GM21576 (cell line): Measurements from ENCODE around the gene SLC39A12.

Source experiments
- ATAC-seq: cut with Tn5 transposase; IDR thresholded peaks from one replicate; pipeline ENCODE4 v1.9.1; 2021; ENCODE audit warnings: mild to moderate bottlenecking, moderate library complexity; ENCODE audit not compliant: unreplicated experiment

The SLC39A12 gene

GRCh38 chr10:18043148-18044006 lies 91.7 kb downstream of the SLC39A12 start:
- ATAC-seq, result no peak

- no peak for ATAC-seq
These were observed 93.4 kb downstream of the SLC39A12 start for GRCh38 chr10:18044976-18045720.

- ATAC-seq, result no peak
These were observed 104.9 kb downstream of the SLC39A12 start for GRCh38 chr10:18056583-18056982.

- ATAC-seq, result no peak
These were observed 108.3 kb downstream of the SLC39A12 start for GRCh38 chr10:18059826-18060559.

- no peak for ATAC-seq
These were observed 115.2 kb downstream of the SLC39A12 start for GRCh38 chr10:18066947-18067346.

- no peak for ATAC-seq
These were observed 116.7 kb downstream of the SLC39A12 start for GRCh38 chr10:18068401-18068800.

- ATAC-seq, result no peak
These were observed 119.9 kb downstream of the SLC39A12 start for GRCh38 chr10:18071591-18071990.

GRCh38 chr10:18073314-18073713 lies 121.6 kb downstream of the SLC39A12 start:
- ATAC-seq, result no peak

GRCh38 chr10:18075881-18076280 lies 124.2 kb downstream of the SLC39A12 start:
- no peak for ATAC-seq

- ATAC-seq, result no peak
These were observed 128.1 kb downstream of the SLC39A12 start for GRCh38 chr10:18079665-18080295.

GRCh38 chr10:18082381-18082780 lies 130.7 kb downstream of the SLC39A12 start:
- no peak for ATAC-seq

- no peak for ATAC-seq
These were observed 134.1 kb downstream of the SLC39A12 start for GRCh38 chr10:18085855-18086254.

GRCh38 chr10:18086746-18087145 lies 135.0 kb downstream of the SLC39A12 start:
- no peak for ATAC-seq

- ATAC-seq, result no peak
These were observed 135.6 kb downstream of the SLC39A12 start for GRCh38 chr10:18087355-18087754.
